Ishikawa (cell line): ENCODE data around the gene BMX.

ENCODE experiments used
- EP300 ChIP-seq: IDR thresholded peaks from 2 replicates; pipeline ENCODE4 v1.6.1; 2012; ENCODE audit warnings: borderline replicate concordance
- NFIC ChIP-seq: IDR thresholded peaks from 2 replicates; pipeline ENCODE4 v1.6.1; 2012
- TAF1 ChIP-seq: IDR thresholded peaks from 2 replicates; pipeline ENCODE4 v1.6.1; 2012; ENCODE audit warnings: low read depth, mild to moderate bottlenecking
- TCF12 ChIP-seq: IDR thresholded peaks from 2 replicates; pipeline ENCODE4 v1.6.1; 2012; ENCODE audit warnings: low read depth

DNA sequence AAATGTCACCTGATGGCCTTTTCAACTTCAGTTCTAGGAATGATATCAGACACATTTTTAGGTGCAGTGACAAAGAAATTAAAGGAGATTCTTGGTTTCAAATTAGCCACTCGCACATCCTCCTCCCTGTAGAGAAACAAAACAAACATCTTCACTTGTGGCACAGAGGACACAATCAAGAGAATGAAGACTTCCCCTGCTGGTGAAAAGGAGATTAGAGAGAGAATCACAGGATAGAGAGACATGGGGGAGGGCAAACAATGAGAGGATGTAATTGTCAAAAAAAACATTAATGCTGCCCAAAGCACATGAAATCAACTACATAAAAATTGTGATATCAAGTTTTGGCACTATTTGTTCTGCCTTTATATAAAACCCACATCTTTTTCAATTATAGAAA is 65.6 kb downstream of the BMX start:
- no peak for TF ChIP-seq EP300
- TF ChIP-seq TCF12 = no peak
- no peak for TF ChIP-seq TAF1
- no peak for TF ChIP-seq NFIC
